PC-9 (cell line): ENCODE data around the gene ZNF343.

ENCODE experiments used
- CTCF ChIP-seq: fragments of 200-600 bp; sonication (generic); conservative IDR thresholded peaks from 2 replicates; pipeline ENCODE4 v1.6.1; 2017; ENCODE audit warnings: mixed run types, antibody characterized with exemption, mild to moderate bottlenecking, moderate library complexity
- EZH2 ChIP-seq: fragments of 200-600 bp; sonication (generic); IDR thresholded peaks from 2 replicates; pipeline ENCODE4 v1.8.0; 2017; ENCODE audit warnings: antibody characterized with exemption, low read depth

GRCh38 chr20:2538931-2539720 is 30.4 kb upstream of the ZNF343 start:
- no peak for TF ChIP-seq CTCF
- no peak for TF ChIP-seq EZH2
